ENCODE data around the gene PPARGC1A. TPM values are rescaled to one million over a fixed set of nuclear protein-coding genes. Genes with fewer than 3 reads are reported as not detected.

The PPARGC1A gene
- total RNA-seq, 1 donor from 2014 or later, result not detected

GRCh38 chr4:23884741-23885140 lies 5.1 kb downstream of the PPARGC1A start:
- no peak overlapping the region for H3K27ac Mint-ChIP-seq
- H3K27me3 Mint-ChIP-seq (ENCODE audit: low read depth), result peaks cover 6% of the 10 kb centered on the region
- no peaks in the 10 kb centered on the region for H3K4me1 Mint-ChIP-seq (ENCODE audit: low read depth)
- H3K9me3 Mint-ChIP-seq, result no peaks in the 10 kb centered on the region
- intact Hi-C loops (cut with micrococcal nuclease), result no loop called here
- no peak for DNase-seq (ENCODE audit: low spot score)
- no peaks in the 10 kb centered on the region for H3K36me3 Mint-ChIP-seq (ENCODE audit: low read depth)
- H3K4me3 Mint-ChIP-seq (ENCODE audit: low read depth), result no peak overlapping the region

GRCh38 chr4:23884261-23884660 lies 5.6 kb downstream of the PPARGC1A start:
- no peak for DNase-seq (ENCODE audit: low spot score)
- no peaks in the 10 kb centered on the region for H3K36me3 Mint-ChIP-seq (ENCODE audit: low read depth)
- H3K27ac Mint-ChIP-seq, result no peak overlapping the region
- H3K9me3 Mint-ChIP-seq, result no peaks in the 10 kb centered on the region
- peaks cover 6% of the 10 kb centered on the region for H3K27me3 Mint-ChIP-seq (ENCODE audit: low read depth)
- no peak overlapping the region for H3K4me3 Mint-ChIP-seq (ENCODE audit: low read depth)
- intact Hi-C loops (cut with micrococcal nuclease), result no loop called here
- no peaks in the 10 kb centered on the region for H3K4me1 Mint-ChIP-seq (ENCODE audit: low read depth)

GRCh38 chr4:23882976-23883531 lies 6.8 kb downstream of the PPARGC1A start:
- H3K4me1 Mint-ChIP-seq (ENCODE audit: low read depth), result no peaks in the 10 kb centered on the region
- no peak for DNase-seq (ENCODE audit: low spot score)
- no peaks in the 10 kb centered on the region for H3K9me3 Mint-ChIP-seq
- H3K27me3 Mint-ChIP-seq (ENCODE audit: low read depth), result no peaks in the 10 kb centered on the region
- no peak overlapping the region for H3K4me3 Mint-ChIP-seq (ENCODE audit: low read depth)
- H3K27ac Mint-ChIP-seq, result no peak overlapping the region
- intact Hi-C loops (cut with micrococcal nuclease), result no loop called here
- H3K36me3 Mint-ChIP-seq (ENCODE audit: low read depth), result no peaks in the 10 kb centered on the region

GRCh38 chr4:23881674-23882337 lies 8.0 kb downstream of the PPARGC1A start:
- Mint-ChIP-seq H3K27me3 (ENCODE audit: low read depth) (no peaks in the 10 kb centered on the region), H3K4me1 (ENCODE audit: low read depth) (no peaks in the 10 kb centered on the region), H3K36me3 (ENCODE audit: low read depth) (no peaks in the 10 kb centered on the region), H3K4me3 (ENCODE audit: low read depth) (no peak overlapping the region), H3K27ac (no peak overlapping the region), H3K9me3 (no peaks in the 10 kb centered on the region)
- no peak for DNase-seq (ENCODE audit: low spot score)
- intact Hi-C loops (cut with micrococcal nuclease), result no loop called here

- H3K4me1 Mint-ChIP-seq (ENCODE audit: low read depth), result no peaks in the 10 kb centered on the region
- no peak overlapping the region for H3K27ac Mint-ChIP-seq
Measured at GRCh38 chr4:23881052-23881501, 8.8 kb downstream of the PPARGC1A start.

GRCh38 chr4:23878912-23879732 lies 10.7 kb downstream of the PPARGC1A start:
- no peak overlapping the region for H3K27ac Mint-ChIP-seq
- intact Hi-C loops (cut with micrococcal nuclease), result no loop called here
- H3K27me3 Mint-ChIP-seq (ENCODE audit: low read depth), result no peaks in the 10 kb centered on the region
- no peaks in the 10 kb centered on the region for H3K9me3 Mint-ChIP-seq
- no peaks in the 10 kb centered on the region for H3K4me1 Mint-ChIP-seq (ENCODE audit: low read depth)
- no peak overlapping the region for H3K4me3 Mint-ChIP-seq (ENCODE audit: low read depth)
- no peak for DNase-seq (ENCODE audit: low spot score)
- no peaks in the 10 kb centered on the region for H3K36me3 Mint-ChIP-seq (ENCODE audit: low read depth)

More at GRCh38 chr4:23881052-23881501, 8.8 kb downstream of the PPARGC1A start:
- H3K27me3 Mint-ChIP-seq (ENCODE audit: low read depth), result no peaks in the 10 kb centered on the region
- intact Hi-C loops (cut with micrococcal nuclease), result no loop called here
- H3K4me3 Mint-ChIP-seq (ENCODE audit: low read depth), result no peak overlapping the region
- H3K36me3 Mint-ChIP-seq (ENCODE audit: low read depth), result no peaks in the 10 kb centered on the region
- no peak for DNase-seq (ENCODE audit: low spot score)
- H3K9me3 Mint-ChIP-seq, result no peaks in the 10 kb centered on the region

- no peaks in the 10 kb centered on the region for H3K27me3 Mint-ChIP-seq (ENCODE audit: low read depth)
- no peaks in the 10 kb centered on the region for H3K4me1 Mint-ChIP-seq (ENCODE audit: low read depth)
- intact Hi-C loops (cut with micrococcal nuclease), result no loop called here
- no peaks in the 10 kb centered on the region for H3K36me3 Mint-ChIP-seq (ENCODE audit: low read depth)
- DNase-seq (ENCODE audit: low spot score), result no peak
- H3K9me3 Mint-ChIP-seq, result no peaks in the 10 kb centered on the region
- no peak overlapping the region for H3K4me3 Mint-ChIP-seq (ENCODE audit: low read depth)
- no peak overlapping the region for H3K27ac Mint-ChIP-seq
Measured at GRCh38 chr4:23878246-23878891, 11.5 kb downstream of the PPARGC1A start.

GRCh38 chr4:23877758-23878229 lies 12.1 kb downstream of the PPARGC1A start:
- no peak for DNase-seq (ENCODE audit: low spot score)
- intact Hi-C loops (cut with micrococcal nuclease), result no loop called here
- no peaks in the 10 kb centered on the region for H3K36me3 Mint-ChIP-seq (ENCODE audit: low read depth)
- H3K27ac Mint-ChIP-seq, result no peak overlapping the region
- H3K4me3 Mint-ChIP-seq (ENCODE audit: low read depth), result no peak overlapping the region
- no peaks in the 10 kb centered on the region for H3K4me1 Mint-ChIP-seq (ENCODE audit: low read depth)
- H3K9me3 Mint-ChIP-seq, result no peaks in the 10 kb centered on the region
- no peaks in the 10 kb centered on the region for H3K27me3 Mint-ChIP-seq (ENCODE audit: low read depth)

- DNase-seq (ENCODE audit: low spot score), result no peak
- Mint-ChIP-seq H3K4me1 (ENCODE audit: low read depth) (no peaks in the 10 kb centered on the region), H3K9me3 (no peaks in the 10 kb centered on the region), H3K36me3 (ENCODE audit: low read depth) (no peaks in the 10 kb centered on the region), H3K4me3 (ENCODE audit: low read depth) (no peak overlapping the region), H3K27ac (no peak overlapping the region), H3K27me3 (ENCODE audit: low read depth) (no peaks in the 10 kb centered on the region)
- intact Hi-C loops (cut with micrococcal nuclease), result no loop called here
Measured at GRCh38 chr4:23876418-23877089, 13.3 kb downstream of the PPARGC1A start.

- Mint-ChIP-seq H3K9me3 (no peaks in the 10 kb centered on the region), H3K36me3 (ENCODE audit: low read depth) (no peaks in the 10 kb centered on the region), H3K27me3 (ENCODE audit: low read depth) (no peaks in the 10 kb centered on the region), H3K27ac (no peak overlapping the region), H3K4me3 (ENCODE audit: low read depth) (no peak overlapping the region), H3K4me1 (ENCODE audit: low read depth) (no peaks in the 10 kb centered on the region)
- intact Hi-C loops (cut with micrococcal nuclease), result no loop called here
- DNase-seq (ENCODE audit: low spot score), result no peak
Measured at GRCh38 chr4:23875317-23875716, 14.5 kb downstream of the PPARGC1A start.

GRCh38 chr4:23874536-23874901 lies 15.3 kb downstream of the PPARGC1A start:
- intact Hi-C loops (cut with micrococcal nuclease), result no loop called here

GRCh38 chr4:23873717-23874535 lies 15.9 kb downstream of the PPARGC1A start:
- Mint-ChIP-seq H3K9me3 (no peaks in the 10 kb centered on the region), H3K36me3 (ENCODE audit: low read depth) (no peaks in the 10 kb centered on the region), H3K4me3 (ENCODE audit: low read depth) (no peak overlapping the region), H3K27me3 (ENCODE audit: low read depth) (no peaks in the 10 kb centered on the region), H3K4me1 (ENCODE audit: low read depth) (no peaks in the 10 kb centered on the region), H3K27ac (no peak overlapping the region)
- intact Hi-C loops (cut with micrococcal nuclease), result no loop called here
- DNase-seq (ENCODE audit: low spot score), result no peak

More at GRCh38 chr4:23874536-23874901, 15.3 kb downstream of the PPARGC1A start:
- Mint-ChIP-seq H3K4me3 (ENCODE audit: low read depth) (no peak overlapping the region), H3K27ac (no peak overlapping the region), H3K9me3 (no peaks in the 10 kb centered on the region), H3K36me3 (ENCODE audit: low read depth) (no peaks in the 10 kb centered on the region), H3K27me3 (ENCODE audit: low read depth) (no peaks in the 10 kb centered on the region), H3K4me1 (ENCODE audit: low read depth) (no peaks in the 10 kb centered on the region)
- DNase-seq (ENCODE audit: low spot score), result no peak

Data from activated T-helper 2 cell treated with anti-CD3 and anti-CD28 coated beads, Interferon-gamma antibody, Interleukin-2, Interleukin-4, amounts not matched to agents 10 μg/mL and 5 μg/mL and 100 μg/mL, durations not matched to agents 14 hours and 24 hours and 36 hours (primary cell).